SK-N-SH treated with all-trans-retinoic acid at 6 μM for 48 hours (cell line): Measurements from ENCODE around the gene MYO19.

Experiments
- ARNTL ChIP-seq: fragments of 450-650 bp; formaldehyde crosslinking; IDR thresholded peaks from 2 replicates; pipeline ENCODE4 v1.5.0; 2020; ENCODE audit warnings: low read depth, mild to moderate bottlenecking, moderate library complexity, borderline replicate concordance
- CSDC2 ChIP-seq: fragments of 250-450 bp; sonication (Bioruptor Pico); IDR thresholded peaks from 2 replicates; pipeline ENCODE4 v1.5.0; 2020; ENCODE audit warnings: mild to moderate bottlenecking, moderate library complexity
- ESRRG ChIP-seq: fragments of 250-450 bp; sonication (Bioruptor Pico); IDR thresholded peaks from 2 replicates; pipeline ENCODE4 v1.6.1; 2021; ENCODE audit warnings: mild to moderate bottlenecking
- GLIS3 ChIP-seq: fragments of 250-450 bp; sonication (Bioruptor Pico); IDR thresholded peaks from 2 replicates; pipeline ENCODE4 v1.5.0; 2020; ENCODE audit warnings: mild to moderate bottlenecking, moderate library complexity
- ISL1 ChIP-seq: fragments of 250-450 bp; sonication (Bioruptor Pico); IDR thresholded peaks from 2 replicates; pipeline ENCODE4 v2.1.2; 2022; ENCODE audit warnings: mild to moderate bottlenecking, moderate library complexity
- OSR1 ChIP-seq: fragments of 250-450 bp; sonication (Bioruptor Pico); IDR thresholded peaks from 2 replicates; pipeline ENCODE4 v1.8.0; 2022; ENCODE audit warnings: moderate library complexity, mild to moderate bottlenecking, inconsistent platforms
- RARB ChIP-seq: fragments of 250-450 bp; sonication (Bioruptor Pico); IDR thresholded peaks from 2 replicates; pipeline ENCODE4 v1.8.0; 2021; ENCODE audit warnings: mild to moderate bottlenecking, moderate library complexity
- TCF4 ChIP-seq: fragments of 250-450 bp; sonication (Bioruptor Pico); IDR thresholded peaks from 2 replicates; pipeline ENCODE4 v1.8.0; 2021; ENCODE audit warnings: mild to moderate bottlenecking, moderate library complexity, borderline replicate concordance
- ZC3H10 ChIP-seq: fragments of 250-450 bp; sonication (Bioruptor Pico); IDR thresholded peaks from 2 replicates; pipeline ENCODE4 v1.5.1; 2021; ENCODE audit warnings: mild to moderate bottlenecking, moderate library complexity
- ZFP3 ChIP-seq: fragments of 250-450 bp; sonication (Bioruptor Pico); IDR thresholded peaks from 2 replicates; pipeline ENCODE4 v1.5.0; 2020; ENCODE audit warnings: mild to moderate bottlenecking, moderate library complexity
- ZFP30 ChIP-seq: fragments of 450-650 bp; formaldehyde crosslinking; IDR thresholded peaks from 2 replicates; pipeline ENCODE4 v1.5.0; 2022; ENCODE audit warnings: mild to moderate bottlenecking, moderate library complexity
- ZNF565 ChIP-seq: fragments of 450-650 bp; formaldehyde crosslinking; conservative IDR thresholded peaks from 2 replicates; pipeline ENCODE4 v1.5.0; 2020; ENCODE audit warnings: low read depth, mild to moderate bottlenecking, moderate library complexity
- TF ChIP-seq, protein P1 (sequence below): fragments of 250-450 bp; sonication (Bioruptor Pico); IDR thresholded peaks from 2 replicates; pipeline ENCODE4 v1.8.0; 2020; ENCODE audit warnings: mild to moderate bottlenecking, moderate library complexity, borderline replicate concordance
- TF ChIP-seq, protein P2 (sequence below): fragments of 250-450 bp; sonication (Bioruptor Pico); IDR thresholded peaks from 2 replicates; pipeline ENCODE4 v1.5.1; 2020; ENCODE audit warnings: low read depth, mild to moderate bottlenecking, moderate library complexity

DNA sequence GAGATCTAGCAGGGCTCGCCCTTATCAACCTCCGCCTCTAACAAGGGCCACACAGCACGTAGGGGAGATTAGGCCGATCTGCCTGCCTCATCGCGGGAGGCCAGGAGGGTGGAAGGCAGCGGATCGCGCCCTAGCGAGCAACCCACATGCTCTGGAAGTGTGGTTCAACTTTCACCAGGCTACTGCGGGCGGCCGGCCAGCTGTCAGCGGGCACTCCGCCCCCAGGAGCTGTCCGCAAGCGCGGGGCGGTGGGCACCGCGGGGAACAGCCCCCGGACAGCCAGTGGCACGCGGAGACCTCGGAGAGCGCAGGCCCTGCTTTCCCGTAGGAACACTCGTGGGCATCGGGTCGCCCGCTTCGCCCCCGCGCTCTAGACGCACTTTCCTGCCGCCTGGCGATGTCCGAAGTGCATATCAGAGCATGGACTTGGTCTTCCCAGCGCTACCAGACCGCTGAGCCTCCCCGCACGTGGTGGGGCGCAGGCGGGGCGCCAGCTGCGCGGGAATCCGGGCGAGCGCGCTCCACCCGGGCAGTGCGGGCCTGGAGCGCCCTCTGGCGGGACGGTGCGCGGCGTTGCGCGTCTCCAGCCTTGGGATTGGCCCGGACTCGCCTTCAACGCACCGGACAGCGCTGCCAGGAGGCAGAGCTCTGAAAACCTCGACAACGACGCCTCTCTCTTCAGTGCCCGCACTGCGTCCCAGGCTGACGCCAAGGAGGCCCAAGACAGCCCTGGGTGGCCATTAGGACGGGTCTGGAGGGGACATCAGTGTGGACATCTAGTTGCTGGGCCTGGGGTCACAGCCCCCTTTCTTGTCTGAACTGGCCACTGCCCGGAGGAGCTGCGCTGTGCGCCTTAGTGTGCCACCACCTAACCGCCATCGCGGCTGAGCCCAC, 51.8 kb downstream of the MYO19 start:
- TF ChIP-seq, protein P1, sequence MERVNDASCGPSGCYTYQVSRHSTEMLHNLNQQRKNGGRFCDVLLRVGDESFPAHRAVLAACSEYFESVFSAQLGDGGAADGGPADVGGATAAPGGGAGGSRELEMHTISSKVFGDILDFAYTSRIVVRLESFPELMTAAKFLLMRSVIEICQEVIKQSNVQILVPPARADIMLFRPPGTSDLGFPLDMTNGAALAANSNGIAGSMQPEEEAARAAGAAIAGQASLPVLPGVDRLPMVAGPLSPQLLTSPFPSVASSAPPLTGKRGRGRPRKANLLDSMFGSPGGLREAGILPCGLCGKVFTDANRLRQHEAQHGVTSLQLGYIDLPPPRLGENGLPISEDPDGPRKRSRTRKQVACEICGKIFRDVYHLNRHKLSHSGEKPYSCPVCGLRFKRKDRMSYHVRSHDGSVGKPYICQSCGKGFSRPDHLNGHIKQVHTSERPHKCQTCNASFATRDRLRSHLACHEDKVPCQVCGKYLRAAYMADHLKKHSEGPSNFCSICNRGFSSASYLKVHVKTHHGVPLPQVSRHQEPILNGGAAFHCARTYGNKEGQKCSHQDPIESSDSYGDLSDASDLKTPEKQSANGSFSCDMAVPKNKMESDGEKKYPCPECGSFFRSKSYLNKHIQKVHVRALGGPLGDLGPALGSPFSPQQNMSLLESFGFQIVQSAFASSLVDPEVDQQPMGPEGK (CRISPR knock-in tag), result no peak
- TF ChIP-seq ESRRG (CRISPR knock-in tag) (no peak), ZC3H10 (CRISPR knock-in tag) (no peak), ZNF565 (CRISPR knock-in tag) (no peak), RARB (no peak), ZFP30 (CRISPR knock-in tag) (no peak), GLIS3 (CRISPR knock-in tag) (no peak), CSDC2 (CRISPR knock-in tag) (no peak), ZFP3 (no peak), OSR1 (CRISPR knock-in tag) (no peak), TCF4 (CRISPR knock-in tag) (no peak), ARNTL (no peak), ISL1 (no peak)
- TF ChIP-seq, protein P2, sequence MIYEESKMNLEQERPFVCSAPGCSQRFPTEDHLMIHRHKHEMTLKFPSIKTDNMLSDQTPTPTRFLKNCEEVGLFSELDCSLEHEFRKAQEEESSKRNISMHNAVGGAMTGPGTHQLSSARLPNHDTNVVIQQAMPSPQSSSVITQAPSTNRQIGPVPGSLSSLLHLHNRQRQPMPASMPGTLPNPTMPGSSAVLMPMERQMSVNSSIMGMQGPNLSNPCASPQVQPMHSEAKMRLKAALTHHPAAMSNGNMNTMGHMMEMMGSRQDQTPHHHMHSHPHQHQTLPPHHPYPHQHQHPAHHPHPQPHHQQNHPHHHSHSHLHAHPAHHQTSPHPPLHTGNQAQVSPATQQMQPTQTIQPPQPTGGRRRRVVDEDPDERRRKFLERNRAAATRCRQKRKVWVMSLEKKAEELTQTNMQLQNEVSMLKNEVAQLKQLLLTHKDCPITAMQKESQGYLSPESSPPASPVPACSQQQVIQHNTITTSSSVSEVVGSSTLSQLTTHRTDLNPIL (CRISPR knock-in tag), result no peak
